CD4-positive, alpha-beta T cell treated with Interleukin-6 at 100 ng/mL for 8 hours (primary cell): Measurements from ENCODE around the gene CELF4.

Experiments used
- DNase-seq: peaks from one replicate; pipeline ENCODE4 v3.0.0-alpha.2; 2020; ENCODE audit warnings: mixed read lengths, low spot score

Gene CELF4

GRCh38 chr18:37315935-37316334 is 249.7 kb downstream of the CELF4 start:
- no peak for DNase-seq

GRCh38 chr18:37314534-37314933 is 251.1 kb downstream of the CELF4 start:
- no peak for DNase-seq

GRCh38 chr18:37313624-37314023 is 252.0 kb downstream of the CELF4 start:
- DNase-seq, result no peak

GRCh38 chr18:37309861-37310260 is 255.7 kb downstream of the CELF4 start:
- DNase-seq, result no peak

- no peak for DNase-seq
These were observed 256.5 kb downstream of the CELF4 start for GRCh38 chr18:37309059-37309458.

- no peak for DNase-seq
These were observed 258.4 kb downstream of the CELF4 start for GRCh38 chr18:37307181-37307580.

- no peak for DNase-seq
These were observed 259.2 kb downstream of the CELF4 start for GRCh38 chr18:37306432-37306831.

GRCh38 chr18:37305066-37305465 is 260.5 kb downstream of the CELF4 start:
- no peak for DNase-seq

- no peak for DNase-seq
These were observed 261.5 kb downstream of the CELF4 start for GRCh38 chr18:37304012-37304680.

GRCh38 chr18:37303009-37303408 is 262.6 kb downstream of the CELF4 start:
- no peak for DNase-seq

- DNase-seq, result no peak
These were observed 263.1 kb downstream of the CELF4 start for GRCh38 chr18:37302519-37302918.

- no peak for DNase-seq
These were observed 265.9 kb downstream of the CELF4 start for GRCh38 chr18:37299471-37300304.

- no peak for DNase-seq
These were observed 266.8 kb downstream of the CELF4 start for GRCh38 chr18:37298816-37299215.

GRCh38 chr18:37297106-37297505 is 268.5 kb downstream of the CELF4 start:
- DNase-seq, result no peak

GRCh38 chr18:37294951-37295350 is 270.6 kb downstream of the CELF4 start:
- DNase-seq, result no peak

GRCh38 chr18:37293359-37293758 is 272.2 kb downstream of the CELF4 start:
- DNase-seq, result no peak

- DNase-seq, result no peak
These were observed 276.2 kb downstream of the CELF4 start for GRCh38 chr18:37289423-37289822.

- DNase-seq, result no peak
These were observed 278.0 kb downstream of the CELF4 start for GRCh38 chr18:37287601-37288000.

- no peak for DNase-seq
These were observed 278.8 kb downstream of the CELF4 start for GRCh38 chr18:37286801-37287200.

GRCh38 chr18:37285825-37286224 is 279.8 kb downstream of the CELF4 start:
- no peak for DNase-seq

GRCh38 chr18:37284260-37284659 is 281.3 kb downstream of the CELF4 start:
- no peak for DNase-seq

GRCh38 chr18:37282386-37283037 is 283.1 kb downstream of the CELF4 start:
- DNase-seq, result no peak
